ENCODE measurements around the gene MAPK8IP3. TPM values are rescaled to one million over a fixed set of nuclear protein-coding genes. Genes with fewer than 3 reads are reported as not detected.
A peak's percentile ranks its signal among the peaks of the same experiment; 100 is the strongest.

MAPK8IP3 gene
- total and polyA plus RNA-seq, 9 of the 15 experiments (the other 6 are each of a cell fraction or from before 2014, with no cell fraction given), result 0.17 to 58.7 (median 16.7) TPM

DNA sequence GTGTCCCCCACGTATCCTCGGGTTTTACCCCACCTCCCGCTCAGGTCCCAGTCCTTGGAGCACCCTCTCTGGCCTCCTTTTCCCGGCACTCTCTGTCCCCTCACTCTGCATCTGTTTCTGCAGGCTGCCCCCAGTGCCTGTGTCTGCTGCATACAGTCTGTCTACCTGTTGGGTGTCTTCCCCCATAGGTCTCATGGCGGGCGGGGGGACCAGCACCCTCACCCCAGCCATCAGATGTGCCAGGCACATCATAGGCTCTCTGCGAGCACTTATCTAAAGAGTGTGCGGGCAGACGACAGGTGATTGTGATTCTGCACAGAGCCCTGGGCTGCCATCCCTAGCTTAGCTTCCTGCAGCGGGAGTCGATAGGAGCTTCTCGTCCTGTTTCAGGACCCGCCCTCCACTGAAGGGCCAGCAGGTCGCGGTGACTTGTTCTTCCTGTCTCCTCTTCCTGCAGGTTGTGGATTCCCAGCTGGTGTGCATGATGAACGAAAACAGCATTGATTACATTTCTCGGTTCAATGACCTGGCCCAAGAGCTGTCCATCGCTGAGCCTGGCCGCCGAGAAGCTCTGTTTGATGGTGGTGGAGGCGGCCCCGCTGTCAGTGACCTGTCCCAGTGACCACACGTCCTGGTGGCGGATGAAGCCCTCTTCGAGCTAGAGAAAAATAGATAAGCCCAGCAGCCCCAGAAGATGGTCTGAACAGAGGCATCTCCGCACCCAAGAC lies 32.4 kb upstream of the MAPK8IP3 start:
- DNase-seq (ENCODE audit: extremely low read depth in 1 of 4, low spot score in 3 of 4), result no peak
- 90% methylated on average over 22 of the region's 26 CpGs for WGBS (ENCODE audit: insufficient coverage, low coverage, missing lambda C conversion rate)
- no peaks in the 10 kb centered on the region for H3K9me1 ChIP-seq (ENCODE audit: control insufficient read depth, insufficient read depth, low read length)
- no peak overlapping the region for H2AFZ ChIP-seq (ENCODE audit: low read depth, low read length)
- BruUV-seq (replicated peaks), result no TSS peak
- H3K4me2 ChIP-seq (ENCODE audit: insufficient read depth, low read length), result no peak overlapping the region
- no peaks in the 10 kb centered on the region for H3K9me3 ChIP-seq (replicated peaks; ENCODE audit: control insufficient read depth, insufficient read depth, low read depth, low read length)
- POLR2A ChIA-PET, result interaction anchor here (0.6 to 1.0 kb wide), 3 partner anchors 8 to 139 kb away, joined by 3 to 5 read pairs (median 3); no protein-coding TSS in a partner anchor
- peaks cover 76% of the 10 kb centered on the region for H3K36me3 ChIP-seq (ENCODE audit: control insufficient read depth, insufficient read depth, low read length)
- no peaks in the 10 kb centered on the region for H4K20me1 ChIP-seq (replicated peaks; ENCODE audit: control insufficient read depth, insufficient read depth, low read length)
- no peak overlapping the region for H3K27ac ChIP-seq (ENCODE audit: extremely low read depth, low read depth, low read length)
- peaks cover 5% of the 10 kb centered on the region for H3K79me2 ChIP-seq (ENCODE audit: control insufficient read depth, insufficient read depth, low read length)
- intact Hi-C loops (cut with micrococcal nuclease), result no loop called here
- peak overlapping the region in 1 of 2 experiments; percentile 20; a peak in 1 of 4 replicates for H3K9ac ChIP-seq (ENCODE audit: insufficient read depth in 1 of 2, low read depth in 2 of 2, low read length in 2 of 2)
- FAIRE-seq, result no peak
- no peak for ATAC-seq
- no peak overlapping the region for H3K4me3 ChIP-seq
- TF ChIP-seq HNRNPLL (IDR thresholded peaks at IDR 0.05; ENCODE audit: low read depth, low read length, poor library complexity, severe bottlenecking), result no peak
- no peak for TF ChIP-seq NCOA6 (IDR thresholded peaks at IDR 0.05)
- TF ChIP-seq, protein P1, sequence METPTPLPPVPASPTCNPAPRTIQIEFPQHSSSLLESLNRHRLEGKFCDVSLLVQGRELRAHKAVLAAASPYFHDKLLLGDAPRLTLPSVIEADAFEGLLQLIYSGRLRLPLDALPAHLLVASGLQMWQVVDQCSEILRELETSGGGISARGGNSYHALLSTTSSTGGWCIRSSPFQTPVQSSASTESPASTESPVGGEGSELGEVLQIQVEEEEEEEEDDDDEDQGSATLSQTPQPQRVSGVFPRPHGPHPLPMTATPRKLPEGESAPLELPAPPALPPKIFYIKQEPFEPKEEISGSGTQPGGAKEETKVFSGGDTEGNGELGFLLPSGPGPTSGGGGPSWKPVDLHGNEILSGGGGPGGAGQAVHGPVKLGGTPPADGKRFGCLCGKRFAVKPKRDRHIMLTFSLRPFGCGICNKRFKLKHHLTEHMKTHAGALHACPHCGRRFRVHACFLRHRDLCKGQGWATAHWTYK (CRISPR knock-in tag; IDR thresholded peaks at IDR 0.05), result no peak
- no peak for TF ChIP-seq ARID2 (IDR thresholded peaks at IDR 0.05)
- no peak for TF ChIP-seq JUND (IDR thresholded peaks at IDR 0.05; ENCODE audit: borderline replicate concordance, low read depth, low read length)
- TF ChIP-seq JUND (tag; IDR thresholded peaks at IDR 0.05; ENCODE audit: borderline replicate concordance, low read depth, low read length), result no peak
- CTCF ChIA-PET (ENCODE audit: low intra/inter-chr PET ratio), result no interaction called here
- in situ Hi-C loops (cut with MboI), result no loop called here
- peaks cover 0 to 13% of the 10 kb centered on the region in 2 experiments; a peak in 2 of 5 replicates for H3K4me1 ChIP-seq (replicated peaks in 1 of 2; ENCODE audit: control insufficient read depth in 2 of 2, insufficient read depth in 2 of 2, low read length in 2 of 2)
- H3K27me3 ChIP-seq (ENCODE audit: control insufficient read depth in 2 of 2, insufficient read depth in 2 of 2, low read length in 2 of 2), result no peaks in the 10 kb centered on the region
